GM21367 (cell line): ENCODE results near the gene ASAP3.
A peak's percentile ranks its signal among the peaks of the same experiment; 100 is the strongest.
"Not testable (repeated sequence)": the region's sequence is repeated elsewhere in the genome, so short reads cannot be mapped to it uniquely, and the experiment has no call there.

Source experiments
- ATAC-seq: cut with Tn5 transposase; IDR thresholded peaks from one replicate; pipeline ENCODE4 v1.9.1; 2021; ENCODE audit not compliant: unreplicated experiment

The ASAP3 gene

GRCh38 chr1:23515905-23516304 is 31.9 kb upstream of the ASAP3 start:
- no peak for ATAC-seq

DNA sequence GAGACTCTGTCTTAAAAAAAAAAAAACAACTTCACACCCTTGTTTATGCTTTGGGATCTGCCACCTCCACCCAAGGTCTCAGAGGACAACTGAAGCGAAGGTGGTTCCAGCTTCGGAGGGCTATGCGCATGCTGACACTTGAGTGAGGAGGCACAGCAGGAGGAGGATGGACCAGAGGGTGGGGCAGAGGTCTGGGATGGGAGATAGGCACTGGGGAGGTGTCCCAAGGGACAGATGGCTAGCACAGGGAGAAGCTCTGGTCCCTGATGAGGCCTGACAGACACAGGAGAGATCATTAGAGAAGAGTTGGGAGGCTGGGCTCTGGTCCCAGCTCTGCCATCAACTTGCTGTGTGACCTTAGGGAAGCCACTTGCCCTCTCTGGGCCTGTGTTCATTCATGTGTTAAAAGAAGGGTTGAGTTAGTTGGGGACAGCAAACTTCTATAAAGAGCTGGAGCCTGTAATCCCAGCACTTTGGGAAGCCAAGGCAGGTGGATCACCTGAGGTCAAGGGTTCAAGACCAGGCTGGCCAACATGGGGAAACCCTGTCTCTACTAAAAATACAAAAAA is 30.2 kb upstream of the ASAP3 start:
- ATAC-seq = no peak

DNA sequence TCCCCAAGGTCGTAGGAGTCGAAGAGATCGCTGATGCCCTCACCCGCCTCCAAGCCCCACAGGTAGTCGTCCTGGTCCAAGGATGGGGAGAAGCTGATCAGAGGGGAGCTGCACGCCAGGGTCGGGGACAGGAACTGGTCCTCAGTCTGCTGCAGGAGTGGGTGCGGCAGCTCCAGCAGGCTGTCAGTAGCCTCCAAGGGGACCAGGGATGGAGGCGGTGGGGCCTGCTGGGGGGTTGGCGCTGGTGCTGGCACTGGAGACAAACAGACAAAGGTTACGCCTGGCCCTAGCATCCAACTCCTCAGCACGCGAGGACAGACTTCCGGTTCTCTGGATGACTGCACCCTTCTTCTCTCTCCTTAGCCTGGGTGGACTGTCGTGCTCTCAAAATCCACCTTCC is 25.9 kb upstream of the ASAP3 start:
- no peak for ATAC-seq

DNA sequence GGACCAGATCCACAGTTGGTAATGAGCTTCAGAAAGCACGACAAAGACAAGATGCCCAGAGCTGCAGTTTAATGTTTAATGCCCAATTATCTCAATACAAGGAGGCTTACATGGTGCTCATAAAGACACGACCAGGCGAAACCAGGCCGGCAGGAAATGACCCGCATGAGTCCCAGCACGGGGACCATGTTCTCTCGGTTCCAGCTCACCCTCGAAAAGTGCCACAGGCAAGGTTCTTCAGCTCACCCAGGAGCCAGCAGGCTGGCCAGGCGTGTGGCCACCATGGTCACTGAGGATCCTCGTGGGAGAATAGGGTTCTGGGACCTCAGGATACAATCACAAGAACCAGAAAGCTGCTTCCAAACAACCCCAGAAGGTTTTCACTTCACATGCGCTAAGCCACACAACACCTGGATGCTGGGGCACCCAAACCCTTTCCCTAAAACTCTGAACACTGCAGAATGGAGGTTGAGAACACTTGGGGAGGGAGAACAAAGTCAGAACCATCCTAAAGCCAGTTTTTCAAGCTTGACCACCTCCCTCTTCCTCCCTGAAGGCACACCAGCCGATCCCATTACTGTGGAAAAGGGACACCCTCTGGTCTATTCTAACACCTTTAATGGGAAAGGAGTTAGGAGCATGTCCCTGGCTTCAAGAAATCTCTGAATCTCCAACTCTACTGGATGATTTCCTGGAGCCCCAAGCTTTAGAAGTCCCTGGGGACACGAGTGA is 22.6 kb upstream of the ASAP3 start:
- ATAC-seq = no peak

DNA sequence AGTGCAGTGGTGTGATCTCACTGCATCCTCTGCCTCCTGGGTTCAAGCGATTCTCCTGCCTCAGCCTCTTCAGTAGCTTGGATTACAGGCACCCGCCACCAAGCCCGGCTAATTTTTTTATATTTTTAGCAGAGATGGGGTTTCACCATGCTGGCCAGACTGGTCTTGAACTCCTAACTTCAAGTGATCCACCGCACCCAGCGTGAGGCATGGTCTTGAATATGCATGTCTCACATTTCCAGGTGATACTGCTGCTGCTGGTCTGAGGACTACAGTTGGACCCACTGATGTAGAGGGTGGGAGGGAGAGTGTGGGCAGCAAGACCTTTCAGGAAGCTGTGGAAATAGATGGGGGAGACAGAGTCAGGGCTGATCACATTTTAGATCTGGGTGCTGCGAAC is 21.9 kb upstream of the ASAP3 start:
- no peak for ATAC-seq

DNA sequence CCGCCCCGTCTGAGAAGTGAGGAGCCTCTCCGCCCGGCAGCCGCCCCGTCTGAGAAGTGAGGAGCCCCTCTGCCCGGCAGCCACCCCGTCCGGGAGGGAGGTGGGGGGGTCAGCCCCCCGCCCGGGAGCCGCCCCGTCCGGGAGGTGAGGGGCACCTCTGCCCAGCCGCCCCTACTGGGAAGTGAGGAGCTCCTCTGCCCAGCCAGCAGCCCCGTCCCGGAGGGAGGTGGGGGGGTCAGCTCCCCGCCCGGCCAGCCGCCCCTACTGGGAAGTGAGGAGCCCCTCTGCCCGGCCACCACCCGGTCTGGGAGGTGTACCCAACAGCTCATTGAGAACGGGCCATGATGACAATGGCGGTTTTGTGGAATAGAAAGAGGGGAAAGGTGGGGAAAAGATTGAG is 20.2 kb upstream of the ASAP3 start:
- ATAC-seq = not testable (repeated sequence)

DNA sequence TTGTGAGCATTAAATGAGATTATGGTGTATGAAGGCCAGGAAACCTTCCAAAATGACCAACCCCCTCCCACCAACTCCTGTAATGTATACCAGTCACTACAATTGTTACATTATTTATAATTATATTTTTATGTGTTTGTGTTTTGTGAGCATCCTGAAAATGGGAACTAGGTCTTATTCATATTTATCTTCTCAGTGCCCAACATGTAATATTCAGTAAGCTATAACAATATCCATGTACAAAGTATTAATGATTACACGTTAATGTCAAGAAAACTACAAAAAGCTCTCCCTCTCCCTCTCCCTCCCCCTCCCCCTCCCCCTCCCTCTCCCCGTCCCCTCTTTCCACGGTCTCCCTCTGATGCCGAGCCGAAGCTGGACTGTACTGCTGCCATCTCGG is 19.0 kb upstream of the ASAP3 start:
- ATAC-seq = no peak

- no peak for ATAC-seq
Observed at GRCh38 chr1:23500466-23500865, 16.5 kb upstream of the ASAP3 start.

DNA sequence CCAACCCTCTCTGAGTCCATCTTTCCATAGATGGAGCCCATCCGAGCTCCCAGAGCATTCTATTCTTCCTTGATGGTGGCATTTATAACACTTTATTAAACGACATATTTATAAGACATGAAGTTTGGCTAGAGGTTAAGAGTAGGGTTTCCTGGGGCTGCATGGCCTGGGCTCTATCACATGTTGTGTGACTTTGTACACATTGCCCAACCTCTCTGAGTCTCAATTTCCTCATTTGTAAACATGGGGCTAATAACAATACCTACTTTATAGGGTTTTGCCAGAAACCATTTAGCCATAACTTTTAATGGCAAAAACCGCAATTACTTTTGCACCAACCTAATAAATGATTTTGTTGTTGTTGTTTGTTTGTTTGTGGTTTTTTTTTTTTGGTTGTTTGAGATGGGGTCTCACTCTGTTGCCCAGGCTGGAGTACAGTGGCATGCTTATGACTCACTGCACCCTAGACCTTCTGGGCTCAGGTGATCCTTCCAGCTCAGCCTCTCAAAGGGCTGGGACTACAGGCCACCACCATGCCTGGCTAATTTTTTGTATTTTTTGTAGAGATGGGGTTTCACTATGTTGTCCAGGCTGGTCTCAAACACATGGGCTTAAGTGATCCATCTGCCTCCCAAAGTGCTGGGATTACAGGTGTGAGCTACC is 13.9 kb upstream of the ASAP3 start:
- ATAC-seq = no peak

DNA sequence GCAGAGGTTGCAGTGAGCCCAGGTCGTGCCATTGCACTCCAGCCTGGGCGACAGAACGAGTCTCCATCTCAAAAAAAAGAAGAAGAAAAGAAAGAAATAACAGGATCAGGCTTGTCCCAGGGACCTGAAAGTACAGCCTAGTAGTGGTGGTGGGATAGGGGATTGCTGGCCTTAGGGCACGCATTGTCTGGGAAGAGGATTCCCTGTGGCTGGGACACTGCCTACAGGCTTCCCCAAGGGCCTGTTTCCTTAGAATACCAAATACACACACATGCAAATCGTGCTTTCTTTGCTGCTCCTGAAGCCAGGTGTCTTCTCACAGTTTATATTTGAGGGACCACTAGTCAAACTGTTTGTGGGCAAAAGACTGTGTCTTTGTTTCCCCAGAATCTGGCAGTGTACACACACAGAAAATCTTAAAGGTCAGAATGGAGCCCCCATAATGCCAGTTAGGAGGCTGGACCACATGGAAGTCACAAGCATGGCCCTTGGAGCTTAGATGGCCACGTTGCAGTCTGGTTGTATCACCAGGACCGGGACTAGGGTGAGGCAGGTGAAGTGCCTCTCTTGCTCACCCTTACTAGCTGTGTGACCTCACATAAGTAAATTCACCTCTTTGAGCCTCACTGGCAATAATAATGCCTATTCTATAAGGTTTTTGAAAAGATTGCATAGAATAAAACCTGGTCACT is 12.7 kb upstream of the ASAP3 start:
- ATAC-seq = no peak

DNA sequence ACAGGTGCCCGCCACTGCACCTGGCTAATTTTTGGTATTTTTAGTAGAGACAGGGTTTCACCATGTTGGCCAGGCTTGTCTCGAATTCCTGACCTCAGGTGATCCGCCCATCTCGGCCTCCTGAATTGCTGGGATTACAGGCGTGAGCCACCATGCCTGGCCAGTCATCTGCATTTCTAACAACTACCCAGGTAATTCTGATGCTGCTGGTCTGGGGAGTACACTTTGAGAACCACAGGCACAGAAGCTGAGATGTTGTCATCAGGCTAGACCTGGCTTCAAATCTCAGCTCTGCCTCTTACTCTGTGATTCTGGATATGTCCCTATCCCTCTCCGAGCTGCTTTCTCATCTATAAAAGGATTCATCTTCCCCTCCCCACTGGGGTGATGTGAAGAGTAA is 10.9 kb upstream of the ASAP3 start:
- ATAC-seq = not testable (repeated sequence)

- not testable (repeated sequence) for ATAC-seq
Observed at GRCh38 chr1:23492776-23493175, 8.8 kb upstream of the ASAP3 start.

DNA sequence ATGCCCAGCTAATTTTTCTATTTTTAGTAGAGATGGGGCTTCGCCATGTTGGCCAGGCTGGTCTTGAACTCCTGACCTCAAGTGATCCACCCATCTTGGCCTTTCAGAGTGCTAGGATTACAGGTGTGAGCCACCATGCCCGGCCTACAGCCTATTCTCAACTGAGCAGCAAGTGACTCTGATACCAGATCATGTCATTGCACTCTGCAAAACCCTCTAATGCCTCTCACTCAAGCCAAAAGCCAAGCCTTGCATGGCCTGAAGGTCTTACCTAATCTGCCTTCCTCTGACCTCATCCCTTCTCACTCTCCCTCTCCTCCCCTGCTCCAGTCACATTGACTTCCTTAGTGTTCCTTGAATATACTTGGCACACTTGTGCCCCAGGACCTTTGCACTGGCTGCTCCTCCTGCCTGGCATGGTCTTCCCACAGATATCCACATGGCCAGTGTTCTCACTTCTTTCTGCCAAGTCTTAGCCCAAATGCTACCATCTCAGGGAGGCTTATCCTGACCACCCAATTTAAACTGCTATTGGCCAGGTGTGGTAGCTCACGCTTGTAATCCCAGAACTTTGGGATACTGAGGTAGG is 8.2 kb upstream of the ASAP3 start:
- ATAC-seq = no peak

GRCh38 chr1:23489842-23490241 is 5.9 kb upstream of the ASAP3 start:
- ATAC-seq = no peak

DNA sequence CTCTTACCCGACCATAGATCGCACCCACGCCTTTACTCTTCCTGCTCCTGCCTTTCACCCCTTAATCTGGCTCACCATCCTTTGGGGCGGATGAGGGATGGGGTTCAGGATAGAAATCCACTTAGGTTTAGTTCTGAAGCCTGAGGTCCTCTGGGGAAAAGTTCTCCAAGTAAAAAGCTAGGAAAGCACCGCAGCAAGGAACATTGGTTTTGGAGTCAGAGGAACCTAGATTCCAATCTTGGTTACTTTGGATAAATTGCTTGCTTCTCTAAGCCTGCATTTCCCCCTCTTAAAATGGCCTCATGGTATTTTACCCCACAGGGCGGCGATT is 988 bp upstream of the ASAP3 start:
- no peak for ATAC-seq

DNA sequence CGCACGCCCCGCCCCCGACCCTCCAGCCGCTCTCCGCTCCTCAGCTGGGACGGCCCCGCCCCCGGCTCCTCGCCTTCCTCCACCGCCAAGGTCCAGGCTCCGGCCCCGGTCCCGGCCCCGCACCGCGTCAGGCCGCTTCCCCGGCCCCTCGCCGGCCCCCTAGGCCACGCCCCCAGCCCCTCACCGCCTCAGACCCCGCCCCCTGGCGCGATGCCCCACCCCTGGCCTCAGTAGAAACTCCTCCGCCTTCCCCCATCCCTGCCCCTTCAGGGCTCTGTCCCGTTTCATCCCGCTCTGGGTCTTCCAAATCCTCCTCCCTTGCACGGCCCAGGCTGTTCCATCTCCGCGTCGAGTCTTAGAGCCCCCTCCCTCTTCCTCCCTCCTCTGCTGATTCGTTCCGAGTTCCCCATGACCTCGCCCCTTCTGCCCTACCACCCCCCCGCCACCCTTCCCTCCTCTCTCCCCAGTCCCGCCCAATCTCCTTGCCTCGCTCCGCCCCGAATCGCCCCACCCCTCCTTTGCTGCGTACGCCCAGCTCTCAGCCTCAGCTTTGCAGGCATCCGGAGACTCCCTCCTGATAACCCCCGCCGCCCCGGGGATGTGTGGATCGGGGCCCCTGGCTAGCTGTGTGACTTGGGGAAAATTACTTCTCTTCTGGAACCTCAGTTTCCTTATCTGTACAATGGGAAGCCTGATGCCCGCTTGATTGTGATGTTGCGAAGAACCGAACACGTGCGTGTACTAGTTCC is 448 bp upstream of the ASAP3 start:
- ATAC-seq = peak; percentile 50

- ATAC-seq = no peak
Observed at GRCh38 chr1:23481904-23482303, 2.1 kb downstream of the ASAP3 start.

GRCh38 chr1:23481026-23481597 is 2.9 kb downstream of the ASAP3 start:
- no peak for ATAC-seq

- ATAC-seq = no peak
Observed at GRCh38 chr1:23480187-23481025, 3.6 kb downstream of the ASAP3 start.

- no peak for ATAC-seq
Observed at GRCh38 chr1:23479666-23479941, 4.4 kb downstream of the ASAP3 start.
